Activated naive CD8-positive, alpha-beta T cell treated with anti-CD3 and anti-CD28 coated beads, Interleukin-2, amount 10 ng/mL, durations not matched to agents 7 days and 5 days (primary cell): ENCODE results near the gene GLDN. TPM values are rescaled to one million over a fixed set of nuclear protein-coding genes. Genes with fewer than 3 reads are reported as not detected.

Experiments
- ATAC-seq: fragments of 150-1000 bp; cut with Tn5 transposase; one replicate; pipeline ENCODE4 v1.10.0; 2021; ENCODE audit warnings: low read depth, moderate library complexity
- POLR2A ChIA-PET: fragments of 350-600 bp; sonication (Branson Sonifier 250); formaldehyde crosslinking; loops from one replicate; lab custom pipeline; 2021; ENCODE audit warnings: antibody characterized with exemption; lab: Charles Lee
- DNase-seq: peaks from one replicate; pipeline ENCODE4 v3.0.0; 2021
- H3K27ac Mint-ChIP-seq: one replicate; pipeline ENCODE4 v1.8.0; 2022; ENCODE audit warnings: mild to moderate bottlenecking, mixed read lengths
- H3K27me3 Mint-ChIP-seq: one replicate; pipeline ENCODE4 v1.8.0; 2022; ENCODE audit warnings: mild to moderate bottlenecking, moderate library complexity, mixed read lengths
- H3K36me3 Mint-ChIP-seq: one replicate; pipeline ENCODE4 v1.8.0; 2021; ENCODE audit warnings: mild to moderate bottlenecking, mixed read lengths
- H3K4me1 Mint-ChIP-seq: one replicate; pipeline ENCODE4 v1.8.0; 2021; ENCODE audit warnings: mixed read lengths
- H3K4me3 Mint-ChIP-seq: one replicate; pipeline ENCODE4 v1.8.0; 2022; ENCODE audit warnings: mild to moderate bottlenecking, moderate library complexity, mixed read lengths
- H3K9me3 Mint-ChIP-seq: one replicate; pipeline ENCODE4 v1.8.0; 2021; ENCODE audit warnings: mixed read lengths
- total RNA-seq, 2 experiments: library from RNA; stranded (reverse); gene quantifications; one replicate each; pipeline ENCODE4 v1.2.3, GENCODE V29; 2021

GLDN gene
- not detected for total RNA-seq

GRCh38 chr15:51341366-51342226 is at the start of gene GLDN:
Gene GLDN, plus strand, starts transcription at chr15:51341655. Its CDS starts 30 bp downstream, at chr15:51341685.
- peak; percentile 30 for ATAC-seq
- Mint-ChIP-seq H3K9me3 (no peaks in the 10 kb centered on the region), H3K36me3 (no peaks in the 10 kb centered on the region), H3K27me3 (peaks cover 54% of the 10 kb centered on the region), H3K4me3 (no peak within 1 kb of the TSS), H3K4me1 (no peaks in the 10 kb centered on the region), H3K27ac (no peak within 1 kb of the TSS)
- POLR2A ChIA-PET, result no interaction called here
- no peak for DNase-seq

GRCh38 chr15:51298620-51299019 is 42.8 kb upstream of the GLDN start:
- Mint-ChIP-seq H3K4me3 (no peak overlapping the region), H3K27me3 (peaks cover 19% of the 10 kb centered on the region), H3K4me1 (no peaks in the 10 kb centered on the region), H3K27ac (no peak overlapping the region), H3K9me3 (no peaks in the 10 kb centered on the region), H3K36me3 (no peaks in the 10 kb centered on the region)
- no peak for DNase-seq
- no peak for ATAC-seq
- POLR2A ChIA-PET, result no interaction called here

- POLR2A ChIA-PET, result no interaction called here
- Mint-ChIP-seq H3K4me1 (no peaks in the 10 kb centered on the region), H3K27ac (no peak overlapping the region), H3K4me3 (no peak overlapping the region), H3K36me3 (no peaks in the 10 kb centered on the region), H3K9me3 (no peaks in the 10 kb centered on the region), H3K27me3 (peaks cover 21% of the 10 kb centered on the region)
- ATAC-seq (no peak), DNase-seq (no peak)
Measured at GRCh38 chr15:51299187-51300015, 42.1 kb upstream of the GLDN start.

GRCh38 chr15:51302480-51302879 is 39.0 kb upstream of the GLDN start:
- H3K4me3 Mint-ChIP-seq, result no peak overlapping the region
- H3K27ac Mint-ChIP-seq, result no peak overlapping the region
- DNase-seq (no peak), ATAC-seq (no peak)
- H3K27me3 Mint-ChIP-seq, result peaks cover 14% of the 10 kb centered on the region
- POLR2A ChIA-PET, result no interaction called here
- H3K9me3 Mint-ChIP-seq, result no peaks in the 10 kb centered on the region
- no peaks in the 10 kb centered on the region for H3K4me1 Mint-ChIP-seq
- H3K36me3 Mint-ChIP-seq, result no peaks in the 10 kb centered on the region

GRCh38 chr15:51303462-51303980 is 37.9 kb upstream of the GLDN start:
- Mint-ChIP-seq H3K27me3 (peaks cover 12% of the 10 kb centered on the region), H3K4me3 (no peak overlapping the region), H3K27ac (no peak overlapping the region), H3K4me1 (no peaks in the 10 kb centered on the region), H3K9me3 (no peaks in the 10 kb centered on the region), H3K36me3 (no peaks in the 10 kb centered on the region)
- POLR2A ChIA-PET, result no interaction called here
- DNase-seq (no peak), ATAC-seq (no peak)

GRCh38 chr15:51307325-51307724 is 34.1 kb upstream of the GLDN start:
- POLR2A ChIA-PET, result no interaction called here
- peaks cover 12% of the 10 kb centered on the region for H3K27me3 Mint-ChIP-seq
- no peaks in the 10 kb centered on the region for H3K36me3 Mint-ChIP-seq
- H3K4me3 Mint-ChIP-seq, result no peak overlapping the region
- DNase-seq (no peak), ATAC-seq (no peak)
- no peaks in the 10 kb centered on the region for H3K4me1 Mint-ChIP-seq
- H3K9me3 Mint-ChIP-seq, result no peaks in the 10 kb centered on the region
- no peak overlapping the region for H3K27ac Mint-ChIP-seq

- peaks cover 12% of the 10 kb centered on the region for H3K27me3 Mint-ChIP-seq
- no peak for DNase-seq
- H3K4me1 Mint-ChIP-seq, result no peaks in the 10 kb centered on the region
- ATAC-seq, result no peak
- H3K9me3 Mint-ChIP-seq, result no peaks in the 10 kb centered on the region
- H3K27ac Mint-ChIP-seq, result no peak overlapping the region
- H3K4me3 Mint-ChIP-seq, result no peak overlapping the region
- POLR2A ChIA-PET, result no interaction called here
- no peaks in the 10 kb centered on the region for H3K36me3 Mint-ChIP-seq
Measured at GRCh38 chr15:51307811-51308210, 33.6 kb upstream of the GLDN start.

GRCh38 chr15:51310064-51310463 is 31.4 kb upstream of the GLDN start:
- POLR2A ChIA-PET, result no interaction called here
- no peak for ATAC-seq
- Mint-ChIP-seq H3K4me1 (no peaks in the 10 kb centered on the region), H3K27me3 (peaks cover 6% of the 10 kb centered on the region), H3K4me3 (no peak overlapping the region), H3K36me3 (no peaks in the 10 kb centered on the region), H3K27ac (no peak overlapping the region), H3K9me3 (no peaks in the 10 kb centered on the region)
- DNase-seq, result no peak

- ATAC-seq (no peak), DNase-seq (no peak)
- H3K27ac Mint-ChIP-seq, result no peak overlapping the region
- H3K4me3 Mint-ChIP-seq, result no peak overlapping the region
- no peaks in the 10 kb centered on the region for H3K9me3 Mint-ChIP-seq
- POLR2A ChIA-PET, result no interaction called here
- no peaks in the 10 kb centered on the region for H3K36me3 Mint-ChIP-seq
- peaks cover 5% of the 10 kb centered on the region for H3K27me3 Mint-ChIP-seq
- no peaks in the 10 kb centered on the region for H3K4me1 Mint-ChIP-seq
Measured at GRCh38 chr15:51311510-51311909, 29.9 kb upstream of the GLDN start.

GRCh38 chr15:51312166-51313073 is 29.0 kb upstream of the GLDN start:
- Mint-ChIP-seq H3K27me3 (peaks cover 4% of the 10 kb centered on the region), H3K27ac (no peak overlapping the region), H3K9me3 (no peaks in the 10 kb centered on the region), H3K4me3 (no peak overlapping the region), H3K4me1 (no peaks in the 10 kb centered on the region), H3K36me3 (no peaks in the 10 kb centered on the region)
- ATAC-seq (no peak), DNase-seq (no peak)
- POLR2A ChIA-PET, result no interaction called here

- Mint-ChIP-seq H3K27me3 (peaks cover 4% of the 10 kb centered on the region), H3K4me1 (no peaks in the 10 kb centered on the region), H3K9me3 (no peaks in the 10 kb centered on the region), H3K36me3 (no peaks in the 10 kb centered on the region), H3K4me3 (no peak overlapping the region), H3K27ac (no peak overlapping the region)
- ATAC-seq (no peak), DNase-seq (no peak)
- POLR2A ChIA-PET, result no interaction called here
Measured at GRCh38 chr15:51313074-51313393, 28.4 kb upstream of the GLDN start.

- POLR2A ChIA-PET, result no interaction called here
- Mint-ChIP-seq H3K27ac (no peak overlapping the region), H3K4me3 (no peak overlapping the region), H3K9me3 (no peaks in the 10 kb centered on the region), H3K36me3 (no peaks in the 10 kb centered on the region), H3K4me1 (no peaks in the 10 kb centered on the region), H3K27me3 (peaks cover 4% of the 10 kb centered on the region)
- DNase-seq (no peak), ATAC-seq (no peak)
Measured at GRCh38 chr15:51313644-51314280, 27.7 kb upstream of the GLDN start.
